Measurements from ENCODE around the gene COIL.

DNA sequence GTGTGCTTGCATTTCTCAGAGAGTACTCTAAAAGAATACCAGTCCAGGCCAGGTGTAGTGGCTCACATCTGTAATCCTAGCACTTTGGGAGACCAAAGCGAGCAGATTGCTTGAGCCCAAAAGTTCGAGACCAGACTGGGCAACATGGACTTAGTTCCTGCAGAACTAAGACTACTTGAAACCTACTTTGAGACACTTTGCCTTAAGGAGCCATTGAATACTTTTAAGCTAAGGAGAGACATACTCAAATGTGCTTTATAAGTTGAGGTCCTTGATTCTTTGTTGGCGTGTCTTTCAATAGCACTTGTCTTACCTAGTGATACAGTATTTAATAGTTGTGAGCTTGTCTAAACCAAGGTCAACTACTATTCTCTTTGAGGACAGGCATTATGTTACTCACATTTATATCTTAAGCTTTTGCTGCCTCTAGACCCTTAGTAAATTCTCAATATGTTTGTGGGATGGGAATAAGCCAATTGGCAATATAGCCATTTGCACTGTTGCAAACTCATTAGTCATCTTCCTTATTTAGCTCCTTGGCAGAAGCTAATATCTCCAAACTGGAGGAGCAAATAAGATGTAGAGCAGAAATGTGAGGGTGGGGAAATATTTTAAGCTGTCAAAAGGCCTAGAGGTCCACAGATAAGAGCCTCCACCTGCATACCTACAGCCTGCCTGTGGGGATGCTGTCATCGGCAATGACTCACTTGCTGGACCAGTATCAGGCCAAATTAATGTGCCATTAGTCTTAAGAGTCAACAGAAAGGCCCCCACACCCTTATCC, 33.4 kb upstream of the COIL start:
- no peak for TF ChIP-seq GABPA (IDR thresholded peaks at IDR 0.05 in 1 of 2, conservative IDR thresholded peaks at IDR 0.05 in 1 of 2)
- TF ChIP-seq EGR1 (IDR thresholded peaks at IDR 0.05; ENCODE audit: low read depth in 2 of 2) = no peak
- no peak for TF ChIP-seq CTCF (IDR thresholded peaks at IDR 0.05; ENCODE audit: low read depth, low read length, missing input control)
- TF ChIP-seq SP1 (IDR thresholded peaks at IDR 0.05) = no peak
- TF ChIP-seq MAX (IDR thresholded peaks at IDR 0.05) = no peak
